GM18505 (cell line): ENCODE results near the gene NFIB.
A peak's percentile ranks its signal among the peaks of the same experiment; 100 is the strongest.

Experiments used
- ATAC-seq: cut with Tn5 transposase; IDR thresholded peaks from one replicate; pipeline ENCODE4 v1.9.1; 2021; ENCODE audit not compliant: unreplicated experiment
- POLR2A ChIP-seq: IDR thresholded peaks from 4 replicates; pipeline ENCODE4 v1.6.1; 2011; ENCODE audit warnings: borderline replicate concordance; ENCODE audit not compliant: insufficient read depth, insufficient read length; ENCODE audit errors: extremely low read depth

Gene NFIB

DNA sequence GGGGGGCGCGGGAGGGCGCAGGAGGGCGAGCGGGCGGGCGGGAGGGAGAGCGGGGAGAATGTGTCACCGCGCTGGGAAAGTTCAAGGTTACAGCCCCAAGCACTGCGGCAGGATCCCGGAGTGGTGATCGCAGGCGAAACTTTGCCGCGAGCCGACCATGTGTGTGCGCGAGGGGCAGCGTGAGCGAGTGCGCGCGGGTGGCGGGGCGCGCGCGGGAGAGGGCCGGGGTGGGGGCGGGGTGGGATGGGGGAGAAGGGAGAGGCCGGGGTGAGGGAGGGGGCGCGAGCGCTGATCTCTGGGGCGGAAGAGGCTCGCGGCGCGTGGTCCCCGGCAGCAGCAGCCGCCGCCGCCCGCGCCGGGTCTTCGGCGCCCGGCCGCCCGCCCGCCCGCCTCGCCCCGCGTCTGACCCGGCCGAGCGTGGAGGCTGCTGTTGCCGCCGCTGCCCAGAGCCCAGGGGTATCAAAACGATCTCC, at the start of gene NFIB:
TSS of gene NFIB (minus strand) at position 191 of the 473 bp plus-strand sequence. CDS start 630 bp downstream, outside the sequence.
- no peak for TF ChIP-seq POLR2A
- ATAC-seq, result no peak

GRCh38 chr9:14362175-14362574, 48.2 kb upstream of the NFIB start:
- no peak for TF ChIP-seq POLR2A
- no peak for ATAC-seq

- no peak for TF ChIP-seq POLR2A
Observed at GRCh38 chr9:14361074-14361473, 47.1 kb upstream of the NFIB start.

DNA sequence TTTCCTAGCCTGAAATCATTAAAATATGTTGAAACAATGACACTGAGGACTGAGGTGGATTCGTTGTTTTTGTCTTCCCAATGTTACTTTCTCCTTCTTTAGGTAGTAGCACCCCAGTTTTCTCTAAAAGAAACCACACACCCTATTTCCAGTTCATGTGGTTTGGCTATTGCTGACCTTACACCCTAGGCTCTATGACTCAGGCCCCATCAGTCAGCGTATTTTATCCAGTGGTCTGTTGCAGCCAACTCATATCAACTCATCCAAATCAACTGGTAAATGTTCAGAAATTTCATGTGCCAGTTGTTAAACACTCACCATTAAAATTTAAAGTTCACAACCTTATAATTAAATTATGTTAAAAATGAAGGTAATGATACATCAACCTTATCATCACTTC, 44.6 kb upstream of the NFIB start:
- ATAC-seq, result no peak
- no peak for TF ChIP-seq POLR2A

More at GRCh38 chr9:14361074-14361473, 47.1 kb upstream of the NFIB start:
- ATAC-seq, result no peak

- ATAC-seq, result no peak
- no peak for TF ChIP-seq POLR2A
Observed at GRCh38 chr9:14356351-14357265, 42.7 kb upstream of the NFIB start.

DNA sequence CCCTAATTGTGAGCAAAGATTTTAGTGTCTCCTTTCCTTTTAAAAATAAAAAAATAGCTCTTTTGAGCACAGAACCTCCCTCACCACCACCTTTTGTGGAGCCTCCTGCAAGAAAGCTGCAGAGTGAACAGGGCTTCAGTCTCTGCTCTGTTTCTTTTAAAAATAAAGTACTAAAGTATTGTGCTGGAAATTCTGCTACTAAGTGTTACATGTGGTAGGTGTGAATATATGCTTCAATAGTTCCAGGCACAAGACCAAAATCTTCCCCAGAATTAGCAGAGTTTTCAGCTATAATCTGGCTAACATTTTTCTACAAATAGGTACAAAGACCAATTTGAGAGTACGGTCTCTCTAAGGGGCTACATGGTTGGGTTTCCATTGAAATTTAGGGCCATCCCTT, 40.3 kb upstream of the NFIB start:
- no peak for ATAC-seq

DNA sequence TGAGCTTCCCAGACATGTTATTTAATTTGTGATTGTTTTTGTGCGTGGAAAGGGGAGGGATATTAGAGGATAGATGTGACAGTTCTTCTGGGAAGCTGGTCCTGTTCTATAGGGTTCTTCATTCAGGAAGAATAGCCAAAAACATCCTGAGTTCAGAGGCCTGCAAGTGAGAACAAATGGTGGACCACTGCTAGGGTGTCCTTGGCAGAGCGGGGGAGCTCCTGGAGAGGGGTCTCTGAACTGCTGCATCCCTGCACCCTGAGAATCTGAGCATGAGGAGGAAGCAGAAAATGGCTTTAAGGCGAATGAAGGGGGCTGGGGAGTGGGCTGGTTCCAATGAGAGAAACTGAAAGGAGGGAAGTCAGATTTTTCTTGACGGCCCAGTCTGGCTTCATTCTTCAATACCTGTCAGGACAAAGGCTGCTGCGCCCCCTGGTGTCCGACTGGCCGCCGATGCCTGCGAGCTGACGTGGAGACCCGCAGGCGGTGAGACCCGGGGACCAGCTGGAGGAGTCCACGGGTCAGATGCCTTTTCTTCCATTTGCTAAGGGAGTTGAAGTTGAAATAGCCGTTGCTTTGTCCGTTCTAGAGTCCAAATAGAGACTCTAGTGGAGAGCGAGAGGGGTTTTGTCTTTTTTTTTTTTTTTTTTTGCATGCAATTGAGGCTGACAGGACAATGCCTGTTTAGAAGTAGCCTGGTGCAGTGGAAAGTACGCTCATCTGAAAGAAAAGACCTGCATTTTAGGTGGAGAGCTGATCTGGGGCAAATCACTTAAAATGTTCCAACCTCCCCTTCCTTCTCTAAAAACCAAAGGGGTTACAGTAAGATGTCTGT, 39.5 kb upstream of the NFIB start:
- ATAC-seq, result peak; percentile 88

More for the DNA sequence above, 40.3 kb upstream of the NFIB start:
- TF ChIP-seq POLR2A, result no peak

DNA sequence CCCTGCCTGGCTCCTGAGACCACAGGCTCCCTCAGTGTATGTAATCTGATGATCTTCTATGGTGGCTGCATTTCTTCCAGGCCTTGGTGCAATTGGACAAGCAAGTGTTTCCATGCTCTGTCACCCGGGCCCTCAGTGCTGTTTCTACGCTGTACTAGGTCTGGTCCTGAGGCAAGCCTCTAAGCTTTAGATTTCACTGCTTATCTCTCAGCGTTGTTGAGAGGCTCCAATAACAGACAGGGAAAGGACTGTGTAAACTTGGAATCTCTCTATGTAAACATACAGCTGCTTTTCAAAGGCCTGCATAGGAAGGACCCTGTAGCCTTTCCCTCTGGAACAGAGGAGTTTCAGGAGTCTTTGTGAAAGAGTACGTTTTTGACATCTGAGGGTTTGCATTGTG, 38.6 kb upstream of the NFIB start:
- no peak for ATAC-seq
- no peak for TF ChIP-seq POLR2A

More for the DNA sequence above, 39.5 kb upstream of the NFIB start:
- TF ChIP-seq POLR2A, result no peak

GRCh38 chr9:14351221-14351836, 37.4 kb upstream of the NFIB start:
- ATAC-seq, result no peak
- no peak for TF ChIP-seq POLR2A

GRCh38 chr9:14350754-14351153, 36.8 kb upstream of the NFIB start:
- ATAC-seq, result no peak
- TF ChIP-seq POLR2A, result no peak

GRCh38 chr9:14350349-14350728, 36.4 kb upstream of the NFIB start:
- TF ChIP-seq POLR2A, result no peak
- no peak for ATAC-seq

DNA sequence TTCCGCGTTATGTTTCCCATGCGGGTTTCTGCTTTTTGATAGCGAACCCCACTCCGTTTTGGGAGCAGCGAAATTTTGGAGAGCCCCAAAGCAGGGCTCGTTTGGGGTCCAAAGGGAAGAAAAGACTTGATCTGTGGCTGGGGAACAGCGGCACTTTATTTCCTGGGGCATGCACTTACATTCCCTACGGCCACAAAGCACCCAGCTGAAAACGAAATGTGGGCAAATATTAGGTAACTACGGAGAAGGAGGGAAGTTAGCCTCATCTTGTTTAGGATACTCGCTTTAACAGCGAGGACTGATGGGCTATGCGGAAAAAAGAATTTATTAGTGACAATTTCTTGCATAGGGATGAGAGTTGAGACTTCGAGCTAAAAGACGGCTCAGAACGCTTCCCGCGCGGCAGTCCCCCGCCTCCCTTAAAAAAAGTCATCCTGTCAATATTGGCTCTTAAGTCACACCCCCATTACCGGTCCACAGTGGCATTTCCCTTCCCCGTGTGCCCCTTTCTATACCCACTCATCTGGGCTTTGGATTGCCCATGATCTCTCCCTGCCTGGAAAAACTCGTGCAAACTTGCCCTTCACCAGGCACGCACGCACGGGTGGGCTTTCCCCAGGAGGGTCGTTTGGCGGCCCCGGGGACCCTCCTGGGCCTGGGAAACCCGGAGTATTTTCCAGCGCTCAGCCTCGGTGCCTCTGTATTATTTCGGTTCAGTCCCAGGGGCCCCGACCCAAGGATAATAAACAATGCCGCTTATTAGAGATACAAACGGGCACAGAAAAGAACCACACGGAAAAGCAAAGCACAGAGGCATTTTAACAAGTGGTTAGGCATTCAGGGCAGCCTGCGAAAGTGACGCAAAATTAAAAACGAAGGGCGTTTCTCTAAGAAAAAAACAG, 35.8 kb upstream of the NFIB start:
- no peak for ATAC-seq
- TF ChIP-seq POLR2A, result no peak
